NCI-H187 (cell line): Measurements from ENCODE around the gene HABP2.

Experiments used
- DNase-seq, 2 experiments: peaks; one replicate each; lab custom pipeline; 2025; lab: John Stamatoyannopoulos, UW

HABP2 gene

DNA sequence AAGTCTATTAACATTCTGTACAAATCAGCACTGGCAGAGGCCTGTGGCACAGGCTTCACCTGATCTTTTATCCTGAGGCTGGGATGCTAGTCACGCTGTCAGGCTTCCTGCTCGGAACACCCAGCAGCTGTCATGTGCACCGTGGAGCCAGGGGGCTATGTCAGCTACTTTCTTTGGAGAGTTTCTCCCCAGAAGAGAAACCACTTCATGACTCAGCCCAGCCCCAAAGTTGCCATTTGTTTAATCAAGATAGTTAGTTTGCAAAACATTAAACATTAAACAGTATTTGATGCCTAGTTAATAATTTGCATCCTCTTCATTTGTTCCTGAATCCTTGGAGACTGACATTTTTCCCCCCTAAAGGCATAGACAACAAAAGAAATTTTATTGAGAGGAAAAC is at the start of gene HABP2:
HABP2 (plus strand) TSS at position 353 of the 400 bp plus-strand sequence. CDS start 69 bp downstream, outside the sequence.
- DNase-seq, result no peak

DNA sequence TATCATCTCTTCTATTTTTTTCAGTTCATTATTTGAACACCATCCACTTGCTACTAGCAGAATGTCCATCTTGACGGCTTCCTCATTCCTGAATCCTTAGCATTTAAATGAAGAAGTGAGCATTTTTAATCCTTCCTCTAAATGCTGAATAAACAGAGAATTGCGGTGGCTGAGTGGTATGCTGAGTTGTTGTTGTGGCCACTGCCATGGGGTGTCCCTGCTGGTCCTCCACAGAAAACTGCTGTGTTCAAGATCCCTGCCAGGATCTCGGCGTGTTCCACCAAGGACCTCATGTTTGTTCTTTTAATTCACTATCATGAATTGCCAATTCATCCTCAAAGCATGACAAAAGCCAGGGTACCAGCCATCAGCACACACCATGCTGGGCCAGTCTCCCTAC is 48.9 kb upstream of the HABP2 start:
- DNase-seq, result no peak

DNA sequence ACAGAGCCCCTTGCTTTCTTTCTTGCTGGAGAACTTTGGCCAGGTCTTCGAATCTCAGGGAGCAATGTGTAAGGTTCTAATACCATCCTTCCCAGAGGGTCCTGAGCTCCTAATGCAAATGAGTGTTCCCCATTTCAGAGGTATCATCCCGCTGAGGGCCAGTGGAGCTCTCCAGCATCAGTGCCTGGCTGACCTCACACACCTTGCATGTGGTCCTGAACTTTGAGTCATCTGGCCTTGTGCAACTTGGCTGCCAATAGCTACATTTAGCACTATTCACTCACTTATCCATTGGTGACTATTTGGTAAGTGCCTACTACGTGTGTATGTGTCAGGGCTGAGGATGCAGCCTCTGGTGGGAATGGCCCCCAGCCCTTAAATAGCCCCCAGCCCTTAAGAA is 48.4 kb upstream of the HABP2 start:
- DNase-seq, result no peak

DNA sequence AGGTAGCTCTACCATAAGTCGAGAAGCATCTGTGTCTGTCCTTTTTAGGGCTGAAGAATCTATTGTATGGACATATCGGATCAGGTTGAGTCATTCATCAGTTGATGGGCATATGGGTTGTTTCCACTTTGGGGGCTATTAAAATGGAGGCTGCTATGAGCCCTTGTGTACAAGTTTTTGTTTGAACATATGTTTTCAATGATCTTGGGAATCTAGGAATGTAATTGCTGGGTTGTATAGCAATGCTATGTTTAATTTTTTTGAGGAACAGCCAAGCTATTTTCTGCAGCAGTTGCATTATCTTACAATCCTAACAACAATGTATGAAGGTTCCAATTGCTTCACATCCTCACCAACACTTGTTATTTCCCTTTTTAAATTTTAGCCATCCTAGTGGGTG is 46.4 kb upstream of the HABP2 start:
- no peak for DNase-seq

DNA sequence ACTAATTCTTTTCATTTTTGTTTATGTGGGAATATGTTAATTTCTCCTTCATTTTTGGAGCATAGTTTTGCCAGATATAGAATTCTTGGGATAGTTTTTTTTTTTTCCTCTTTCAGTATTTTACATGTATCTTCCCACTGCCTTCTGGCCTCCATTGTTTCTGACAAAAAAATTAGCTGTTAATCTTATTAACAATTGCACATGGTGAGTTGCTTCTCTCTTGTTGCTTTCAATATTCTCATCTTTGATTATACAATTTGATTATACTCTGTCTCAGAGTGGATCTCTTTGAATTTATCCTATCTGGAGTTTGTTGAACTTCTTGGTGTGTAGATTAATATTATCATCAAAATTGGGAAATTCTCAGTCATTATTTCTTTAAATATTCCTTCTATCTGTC is 41.4 kb upstream of the HABP2 start:
- DNase-seq, result no peak

DNA sequence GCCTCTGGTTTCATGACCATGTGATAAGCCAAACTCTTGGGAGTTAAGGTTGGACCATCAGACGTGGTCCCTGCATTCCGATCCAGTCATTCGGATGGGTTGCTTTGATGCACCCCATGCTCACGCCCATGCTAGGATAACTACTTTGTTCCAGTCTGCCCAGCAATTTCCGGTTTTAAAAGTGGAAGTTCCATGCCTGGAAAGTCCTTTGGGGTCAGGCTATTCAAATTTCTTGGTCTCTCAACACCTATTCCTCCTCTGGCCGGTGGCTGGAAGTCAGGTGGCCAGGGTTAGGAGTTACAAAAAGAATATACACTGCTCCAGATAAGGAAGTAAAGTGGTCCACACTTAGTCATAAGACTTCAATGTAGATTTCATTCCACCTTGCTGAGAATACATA is 37.7 kb upstream of the HABP2 start:
- no peak for DNase-seq

DNA sequence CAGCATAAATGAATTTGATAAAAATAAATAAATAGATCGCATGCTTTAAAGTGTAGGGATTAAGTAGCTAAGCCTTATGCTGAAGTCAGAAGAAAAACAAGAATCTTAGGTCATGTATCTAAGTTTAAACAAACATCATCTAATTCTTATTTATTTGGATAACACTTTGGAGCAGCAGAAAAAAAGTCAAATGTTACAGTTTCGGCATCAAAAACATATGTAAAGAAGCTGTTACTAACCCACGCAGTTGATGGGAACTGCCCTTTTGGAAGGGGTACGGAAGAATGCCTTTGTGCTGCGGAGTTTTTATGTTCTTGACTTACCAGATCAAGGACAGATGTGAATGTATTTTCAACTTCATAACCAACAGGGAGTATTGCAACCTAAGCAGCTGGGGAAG is 37.3 kb upstream of the HABP2 start:
- no peak for DNase-seq

DNA sequence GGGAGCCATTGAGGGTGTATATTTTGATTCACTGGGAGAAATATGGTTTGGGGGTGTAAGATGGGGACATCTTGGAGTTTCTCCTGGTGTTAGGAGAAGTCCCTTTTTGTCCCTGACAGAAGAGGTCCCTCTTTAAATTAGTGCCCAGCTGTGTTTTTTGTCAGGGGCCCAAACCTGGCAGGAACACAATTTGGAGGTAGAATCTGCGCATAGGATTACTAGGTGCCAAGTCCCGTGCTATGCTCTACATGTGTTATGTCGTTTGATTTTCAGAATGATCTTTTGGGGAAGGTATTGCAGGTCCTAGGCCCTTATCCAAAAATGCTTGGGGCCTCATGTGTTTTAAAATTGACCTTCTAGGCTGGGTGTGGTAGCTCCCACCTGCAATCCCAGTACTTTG is 36.8 kb upstream of the HABP2 start:
- DNase-seq, result no peak

DNA sequence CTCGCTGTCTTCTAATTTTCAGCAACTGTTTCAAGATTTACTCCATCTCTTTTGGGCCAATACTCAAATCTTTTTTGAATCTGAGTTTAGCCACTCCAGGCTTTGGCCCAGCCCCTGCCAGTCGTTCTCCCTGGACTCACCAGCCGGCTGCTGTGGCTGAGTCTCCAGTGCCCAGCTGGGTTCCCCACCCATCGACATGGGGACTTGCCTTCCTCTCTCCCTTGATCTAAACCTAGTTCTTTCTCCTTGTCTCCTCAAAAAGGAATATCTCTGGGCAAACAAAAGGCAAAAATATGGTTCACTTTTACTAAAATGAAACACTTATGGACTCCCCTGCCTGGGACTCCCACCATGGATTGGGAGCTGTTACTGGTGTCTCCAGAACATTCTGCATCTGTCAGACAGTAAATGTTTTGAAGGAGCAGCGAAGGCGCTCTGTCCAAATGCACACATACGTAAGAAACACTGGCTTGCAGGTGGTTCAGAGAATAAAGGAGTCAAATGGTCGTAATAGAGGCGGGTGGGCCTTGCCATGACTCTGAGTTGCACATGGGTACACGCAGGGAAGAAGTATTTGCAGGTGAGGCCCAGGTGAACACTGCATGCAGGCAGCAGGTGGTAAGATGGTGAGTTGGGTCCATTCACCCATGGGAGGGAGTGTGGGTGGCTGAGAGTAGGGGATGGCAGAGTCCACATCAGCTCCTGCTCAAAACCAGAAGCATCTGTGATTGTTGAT is 35.5 kb upstream of the HABP2 start:
- no peak for DNase-seq

DNA sequence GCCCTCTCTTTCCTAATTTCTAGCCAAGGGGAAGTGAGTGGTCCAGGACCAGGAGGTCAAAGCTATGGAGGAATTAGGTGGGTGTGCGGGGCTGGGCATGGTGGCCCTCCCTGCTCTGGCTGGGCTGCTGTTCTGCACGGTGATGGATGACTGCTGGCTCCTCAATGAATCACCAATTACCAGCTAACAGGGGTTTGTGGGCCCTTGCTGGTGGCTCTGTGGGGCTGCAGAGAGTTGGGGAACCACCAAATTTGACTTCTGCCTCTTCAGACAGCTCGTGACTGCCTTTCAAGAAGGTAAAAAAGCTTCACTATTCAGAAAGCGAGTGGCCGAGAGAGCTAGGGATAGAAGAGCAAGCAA is 35.0 kb upstream of the HABP2 start:
- no peak for DNase-seq

DNA sequence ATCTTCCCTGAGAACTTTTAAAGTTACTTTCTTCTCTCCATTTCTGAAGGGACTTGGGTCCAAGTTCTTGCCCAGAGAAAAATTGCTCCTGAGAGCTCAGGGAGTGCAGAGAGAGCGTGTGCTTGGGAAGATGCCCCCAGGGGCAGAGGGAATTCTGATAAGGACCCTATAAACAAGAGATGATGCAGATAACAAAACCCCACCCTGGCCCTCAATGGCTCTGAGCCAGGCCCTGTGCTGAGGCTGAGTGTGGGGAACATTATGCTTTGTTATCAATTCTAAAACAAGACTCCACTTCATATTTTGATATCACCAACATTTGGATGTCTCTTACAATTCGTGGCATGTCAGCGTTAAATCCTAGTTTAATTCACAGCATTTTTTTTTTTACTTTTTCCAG is 34.4 kb upstream of the HABP2 start:
- DNase-seq, result no peak

DNA sequence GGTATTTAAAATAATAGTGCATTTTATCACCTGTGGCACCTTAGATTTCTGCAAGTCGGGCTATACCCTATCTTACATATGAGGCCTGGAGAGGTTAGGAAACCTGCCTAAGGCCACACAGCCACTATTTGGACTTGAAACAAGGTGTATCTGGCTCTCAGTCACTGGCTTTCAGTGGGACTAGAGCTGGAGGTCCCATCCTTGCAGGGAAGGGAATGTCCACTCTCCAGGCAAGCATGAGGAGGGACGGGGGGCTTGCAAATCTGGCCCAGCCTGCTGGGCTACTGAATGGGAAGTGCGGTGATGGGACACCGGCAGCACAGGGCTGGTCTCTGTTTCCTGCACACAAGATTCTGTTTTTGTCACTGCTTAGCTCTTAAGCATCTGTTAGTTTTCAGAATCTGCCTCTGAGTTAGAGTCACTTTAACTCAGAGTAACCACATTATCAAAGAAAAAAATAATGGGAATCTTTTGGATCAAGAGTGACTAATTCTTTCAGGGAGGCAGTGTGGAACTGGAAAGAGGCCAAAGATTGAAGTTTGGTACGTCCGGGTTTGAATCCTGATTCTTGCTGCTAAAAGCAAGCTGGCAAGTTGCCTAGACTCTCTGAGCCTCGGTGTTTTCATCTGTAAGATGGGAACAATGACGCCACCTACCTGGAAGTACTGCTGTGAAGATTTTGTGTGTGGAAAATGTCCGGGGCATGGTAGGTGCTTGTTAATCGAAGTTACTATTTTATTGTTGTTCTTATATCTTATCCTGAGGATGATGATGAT is 33.8 kb upstream of the HABP2 start:
- DNase-seq, result no peak

DNA sequence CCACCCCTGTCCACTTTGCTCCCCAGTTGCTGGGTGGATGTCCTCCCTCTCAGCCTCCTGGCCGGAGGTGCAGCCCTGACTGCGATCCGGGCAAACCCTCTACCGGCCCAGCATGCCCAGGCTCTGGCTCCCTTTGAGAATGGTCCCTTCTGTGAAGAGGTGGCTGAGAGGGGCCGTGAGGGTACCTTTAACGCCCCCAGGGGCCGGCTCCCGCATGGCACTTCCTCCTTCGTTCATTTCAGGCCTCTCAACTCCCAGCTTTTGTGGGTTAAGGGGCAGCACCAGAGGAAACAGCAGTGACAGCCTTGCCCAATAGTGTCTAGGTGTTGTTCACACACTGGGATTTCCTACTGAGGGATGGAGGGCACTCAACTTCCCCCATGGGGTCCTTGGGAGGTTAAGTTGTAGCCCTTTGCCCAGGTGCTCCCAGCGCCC is 33.2 kb upstream of the HABP2 start:
- no peak for DNase-seq

DNA sequence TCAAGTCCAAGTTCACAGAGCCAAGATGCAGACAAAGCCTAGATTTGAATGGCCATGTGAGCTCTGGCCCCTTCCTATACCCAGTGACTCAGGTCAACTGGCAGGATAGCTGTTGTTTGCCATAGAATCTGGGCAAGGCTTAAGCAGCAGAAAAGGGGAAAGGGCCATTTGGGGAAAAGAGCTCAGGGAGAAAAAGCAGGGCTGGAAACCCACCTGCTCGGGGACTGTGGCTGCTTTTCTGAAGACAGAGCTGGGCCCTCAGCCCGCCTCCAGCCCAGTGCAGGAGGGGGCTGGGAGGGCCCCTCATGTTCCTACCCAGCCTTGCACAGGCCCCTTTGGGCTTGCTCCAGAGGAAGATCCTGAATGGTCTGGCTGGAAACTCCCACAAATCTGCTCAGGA is 32.6 kb upstream of the HABP2 start:
- DNase-seq, result no peak

DNA sequence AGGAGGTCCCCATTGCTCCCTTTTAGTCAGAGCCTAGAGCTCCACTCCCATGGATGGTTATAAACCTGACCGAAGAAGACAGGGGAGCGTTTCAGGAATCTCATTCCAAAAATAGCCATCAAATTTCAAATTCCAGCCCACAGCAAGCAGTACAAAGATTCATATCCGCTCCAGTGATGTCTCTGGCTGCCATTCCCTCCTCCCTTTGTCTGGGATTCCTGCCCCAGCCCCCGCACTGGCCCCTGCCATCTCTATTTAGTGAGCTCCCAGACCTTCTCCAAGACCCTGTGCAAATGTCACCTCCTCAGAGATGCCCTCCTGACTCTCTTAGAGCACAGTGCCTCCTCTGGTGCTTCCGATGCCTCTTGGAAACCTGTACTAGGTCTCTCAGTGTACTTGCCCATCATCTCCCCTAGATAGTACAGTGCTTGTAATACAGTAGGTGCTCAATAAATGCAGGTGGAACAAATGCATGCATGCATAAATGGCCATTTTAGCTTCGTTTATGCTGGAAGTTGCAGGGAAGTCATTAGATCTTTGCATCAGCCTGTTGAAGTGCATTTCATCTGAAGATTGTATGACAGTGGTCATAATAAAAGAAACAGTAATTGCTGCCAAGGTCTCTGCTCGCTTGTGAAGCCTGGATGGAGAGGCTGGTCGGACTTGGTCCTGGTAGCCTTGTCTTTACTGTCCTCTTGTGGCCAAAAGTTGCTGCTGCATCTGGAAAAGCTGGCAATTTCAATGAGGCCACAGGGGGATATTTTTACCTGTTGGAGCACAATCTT is 32.0 kb upstream of the HABP2 start:
- peak in 1 of 2 experiments; percentile 28 for DNase-seq

DNA sequence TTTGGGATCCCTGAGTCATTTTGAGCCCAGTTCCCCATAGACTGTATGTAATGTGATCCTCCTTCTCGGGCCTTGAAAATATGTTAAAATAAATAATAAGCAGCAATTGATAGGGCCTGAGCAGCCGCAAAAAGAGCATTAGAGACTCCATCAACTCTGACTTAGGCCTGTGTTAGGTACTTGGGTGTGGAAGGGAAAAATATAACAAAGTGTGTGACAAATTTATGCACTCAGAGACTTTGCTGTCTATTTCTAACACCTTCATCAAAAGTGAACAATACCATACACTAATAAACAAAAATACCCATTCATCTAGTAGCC is 31.4 kb upstream of the HABP2 start:
- no peak for DNase-seq

DNA sequence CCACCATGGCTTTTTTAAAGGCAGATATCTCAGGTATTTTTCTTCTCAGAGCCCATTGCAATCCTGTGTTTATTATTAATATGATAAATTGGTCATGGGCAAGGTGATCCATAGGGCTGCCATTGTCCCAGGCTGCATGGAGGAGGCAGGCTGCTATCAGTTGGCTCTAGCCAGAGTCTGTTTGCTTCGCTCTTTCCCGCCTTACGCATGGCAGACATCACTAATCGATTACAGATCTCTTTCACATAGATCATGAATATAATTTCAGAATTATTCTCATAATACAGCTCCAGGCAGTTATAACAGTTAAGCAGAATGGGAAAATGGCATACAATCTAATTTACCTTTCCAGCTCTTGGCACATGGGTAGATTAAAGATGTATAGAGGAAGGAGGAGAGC is 30.4 kb upstream of the HABP2 start:
- DNase-seq, result no peak

DNA sequence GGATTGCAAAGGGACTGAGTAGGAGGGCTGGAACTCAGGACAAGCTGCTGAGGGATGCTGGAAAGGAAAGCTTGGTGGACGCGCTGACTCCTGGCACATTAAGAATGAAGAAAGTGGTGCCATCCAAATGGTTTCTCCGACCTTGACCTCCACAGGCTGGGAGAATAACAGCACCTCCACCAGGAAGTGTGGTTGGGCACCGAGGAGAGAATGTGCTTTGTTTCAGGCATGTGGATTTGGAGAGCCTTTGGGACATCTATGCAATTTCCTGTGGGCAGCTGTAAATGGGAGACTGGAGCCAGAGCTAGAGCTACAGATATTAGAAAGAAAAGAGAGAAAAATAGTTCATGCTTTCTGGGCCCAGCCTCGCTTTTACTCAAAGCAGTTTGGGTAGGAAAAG is 29.8 kb upstream of the HABP2 start:
- no peak for DNase-seq

DNA sequence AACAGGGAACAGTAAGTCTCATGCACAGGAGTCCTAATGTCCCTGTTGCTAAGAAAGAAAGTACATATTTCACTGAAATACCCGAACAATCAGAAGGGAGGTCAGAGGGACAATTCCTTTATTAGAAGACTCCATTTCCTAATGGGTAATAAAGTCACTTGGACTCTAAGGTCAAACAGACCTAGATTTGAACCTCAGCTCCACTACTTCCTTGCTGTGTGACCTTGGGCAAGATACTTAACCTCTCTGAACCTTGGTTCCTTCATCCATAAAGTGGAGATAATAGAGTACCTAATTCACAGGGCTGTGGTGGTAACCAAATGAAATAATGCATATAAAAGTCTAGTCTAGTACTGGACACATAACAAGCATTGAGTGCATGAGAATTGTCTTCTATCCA is 29.2 kb upstream of the HABP2 start:
- no peak for DNase-seq

DNA sequence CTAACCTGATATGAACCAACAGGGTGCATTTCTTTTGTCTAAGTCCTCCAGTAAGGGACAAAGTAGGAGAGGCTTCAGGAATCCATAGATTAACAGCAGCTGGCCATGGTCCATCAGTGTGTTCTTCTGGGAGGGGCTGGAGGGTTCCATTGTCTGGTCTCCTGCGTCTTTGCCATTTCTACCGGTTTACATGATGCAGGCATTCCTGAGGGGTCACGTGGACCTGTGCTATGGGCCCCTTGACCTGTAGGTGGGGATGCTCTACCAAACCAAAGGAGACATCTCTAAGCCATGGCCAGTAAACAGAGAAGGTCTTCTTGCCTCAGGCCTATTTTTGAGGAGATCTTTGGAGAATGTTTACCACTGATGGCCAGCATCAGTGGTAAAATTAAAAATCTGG is 28.7 kb upstream of the HABP2 start:
- DNase-seq, result no peak

DNA sequence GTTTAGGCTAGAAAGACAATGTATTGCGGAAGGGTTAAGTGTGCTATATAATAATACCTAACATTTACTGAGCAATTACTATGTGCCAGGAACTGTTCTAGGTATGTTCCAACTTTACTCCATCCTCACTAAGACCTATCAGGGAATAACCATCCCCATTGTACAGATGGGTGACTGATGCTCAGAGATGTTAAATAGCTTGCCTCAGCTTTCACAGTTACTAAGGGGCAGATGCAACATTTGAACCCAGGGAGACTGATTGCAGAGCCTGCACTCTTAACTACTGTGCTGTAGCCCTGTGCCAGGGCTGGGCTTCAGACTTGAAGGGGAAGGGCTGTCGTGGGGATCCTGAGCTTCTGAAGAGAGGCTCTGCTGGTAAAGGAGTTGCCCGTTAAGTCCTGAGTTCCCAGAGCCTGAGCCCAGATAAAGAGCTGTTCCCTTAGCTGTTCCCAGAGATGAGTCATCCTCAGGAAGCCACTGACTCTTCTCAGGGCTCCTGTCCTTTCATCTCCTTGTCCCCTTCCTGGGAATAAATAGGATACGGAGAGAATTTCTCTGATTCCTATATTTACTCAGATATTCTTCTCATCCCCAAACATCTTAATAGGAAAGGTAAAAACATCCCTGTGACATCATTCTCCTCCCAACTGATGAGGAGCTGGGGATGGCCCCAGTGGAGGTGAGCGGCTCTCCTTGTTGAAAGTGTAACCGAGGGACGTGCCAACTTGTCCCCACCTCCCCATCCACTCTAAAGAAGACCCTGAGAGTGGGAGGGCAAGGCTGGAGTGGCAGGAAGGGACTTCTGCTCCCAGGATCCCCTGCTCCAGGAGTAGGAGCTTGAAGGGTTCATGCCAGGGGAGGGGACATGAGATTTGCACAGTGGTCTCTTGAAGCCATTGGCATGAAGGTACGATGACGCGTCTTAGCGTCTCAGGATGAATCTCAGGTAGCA is 28.0 kb upstream of the HABP2 start:
- no peak for DNase-seq

DNA sequence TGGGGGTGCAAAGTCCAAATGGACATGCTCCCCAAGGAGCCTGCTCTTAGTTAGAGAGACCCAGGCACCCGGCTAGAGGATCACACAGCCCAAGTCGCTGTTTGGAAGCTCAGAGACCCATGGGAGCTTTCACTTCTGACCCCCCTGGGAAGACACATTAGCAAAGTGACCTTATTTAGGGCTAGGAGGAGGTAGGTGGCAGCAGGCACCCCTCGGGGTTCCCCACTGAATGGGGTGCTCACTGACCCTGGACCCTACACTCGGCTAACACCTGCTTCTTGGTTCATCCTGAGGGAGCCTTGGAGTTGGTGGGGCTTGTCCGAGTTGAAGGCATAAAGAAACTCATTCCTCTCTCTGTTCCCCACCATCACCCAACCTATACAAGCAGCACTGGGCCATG is 27.1 kb upstream of the HABP2 start:
- no peak for DNase-seq
